ENCODE results near the gene TIMM17B.
A peak's percentile ranks its signal among the peaks of the same experiment; 100 is the strongest.

The TIMM17B gene

GRCh38 chrX:48919947-48920717 lies 22.6 kb upstream of the TIMM17B start:
- DNase-seq (ENCODE audit: extremely low spot score, insufficient read length, low read depth) (no peak), FAIRE-seq (peak; percentile 82)

- no peak for DNase-seq (ENCODE audit: extremely low spot score, insufficient read length, low read depth)
- no peak for FAIRE-seq
Measured at GRCh38 chrX:48919360-48919841, 21.8 kb upstream of the TIMM17B start.

DNA sequence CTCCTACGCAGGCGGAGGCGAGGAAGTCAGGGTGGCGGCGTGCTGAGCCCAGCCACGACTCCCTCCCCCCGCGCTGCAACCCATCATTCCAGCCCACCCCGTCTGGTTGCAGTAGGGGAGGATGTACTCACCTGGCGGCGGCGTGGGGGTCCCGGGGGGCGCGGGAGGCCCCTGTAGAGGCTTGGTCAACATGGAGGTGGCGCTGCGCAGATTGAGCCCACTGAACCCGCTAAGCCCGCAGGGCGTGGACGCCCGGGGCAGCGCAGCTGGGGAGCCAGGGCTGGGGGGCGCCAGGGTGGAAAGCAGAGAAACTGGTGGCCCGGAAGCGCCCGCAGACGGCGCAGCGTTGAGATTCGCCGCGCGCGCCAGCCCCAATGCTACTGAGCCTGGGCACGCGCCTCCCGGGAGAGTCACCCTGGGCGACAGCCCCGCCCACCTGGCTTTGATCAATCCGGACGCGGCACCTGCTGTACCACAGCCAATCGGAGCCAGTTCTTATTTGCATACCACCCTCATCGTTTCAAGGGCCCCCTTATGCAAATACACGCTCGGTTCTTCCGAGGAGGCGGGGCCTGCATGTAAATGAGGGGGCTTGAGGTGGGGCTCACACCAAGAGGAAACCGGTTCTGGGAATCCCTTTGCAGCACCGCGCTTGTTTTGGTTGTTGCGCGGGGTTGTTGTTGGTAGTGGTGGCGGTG lies 21.2 kb upstream of the TIMM17B start, which contains the start of gene PIM2:
Gene PIM2 (minus strand): TSS at position 382 of the 698 bp plus-strand sequence. CDS start 190 bp downstream, at position 192.
- FAIRE-seq (peak; percentile 100), DNase-seq (ENCODE audit: extremely low spot score, insufficient read length, low read depth) (peak; percentile 70)

GRCh38 chrX:48918301-48918642 lies 20.7 kb upstream of the TIMM17B start:
- DNase-seq (ENCODE audit: extremely low spot score, insufficient read length, low read depth) (no peak), FAIRE-seq (peak; percentile 12)

GRCh38 chrX:48917139-48918001 lies 19.8 kb upstream of the TIMM17B start:
- FAIRE-seq (peak; percentile 100), DNase-seq (ENCODE audit: extremely low spot score, insufficient read length, low read depth) (peak; percentile 54)

DNA sequence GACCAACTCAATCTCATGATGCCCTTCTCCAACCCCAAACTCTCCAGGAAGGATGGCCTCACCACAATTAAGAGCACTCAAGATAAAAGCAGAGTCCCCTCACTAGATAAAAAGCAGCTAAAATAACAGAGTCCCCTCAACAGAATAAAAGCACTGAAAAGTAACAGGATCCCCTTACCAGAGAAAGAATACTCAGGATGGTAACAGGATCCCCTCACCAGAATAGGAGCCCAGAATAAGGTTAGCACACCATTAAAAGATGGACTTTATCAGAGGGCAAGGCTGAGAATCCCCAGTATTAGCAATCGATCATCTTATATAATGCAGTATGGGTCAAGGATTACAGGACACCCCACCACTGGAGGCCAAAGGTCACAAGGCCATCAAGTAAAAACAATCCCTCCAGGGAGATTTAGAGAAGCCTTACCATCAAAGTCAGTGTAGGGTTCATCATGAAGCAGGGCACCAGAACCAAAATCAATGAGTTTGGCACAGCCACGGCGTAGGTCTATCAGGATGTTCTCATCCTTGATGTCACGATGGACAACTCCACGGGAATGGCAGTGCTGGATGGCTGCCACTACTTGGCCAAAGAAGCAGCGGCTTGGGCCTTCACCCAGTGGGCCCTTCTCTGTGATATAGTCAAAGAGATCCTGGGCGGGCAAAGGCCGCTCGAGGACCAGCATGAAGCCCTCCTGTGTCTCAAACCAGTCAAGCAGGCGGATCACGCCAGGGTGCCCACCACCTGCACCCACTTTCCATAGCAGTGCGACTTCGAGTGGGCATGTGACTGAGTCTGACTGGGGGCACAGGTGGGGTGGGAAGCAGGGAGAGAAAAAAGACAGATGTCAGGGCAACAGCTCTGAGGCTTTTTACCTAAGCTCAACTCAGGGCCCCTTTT lies 17.3 kb upstream of the TIMM17B start:
- no peak for FAIRE-seq
- no peak for DNase-seq (ENCODE audit: extremely low spot score, insufficient read length, low read depth)

GRCh38 chrX:48913605-48914366 lies 16.2 kb upstream of the TIMM17B start:
- DNase-seq (ENCODE audit: extremely low spot score, insufficient read length, low read depth) (no peak), FAIRE-seq (no peak)

DNA sequence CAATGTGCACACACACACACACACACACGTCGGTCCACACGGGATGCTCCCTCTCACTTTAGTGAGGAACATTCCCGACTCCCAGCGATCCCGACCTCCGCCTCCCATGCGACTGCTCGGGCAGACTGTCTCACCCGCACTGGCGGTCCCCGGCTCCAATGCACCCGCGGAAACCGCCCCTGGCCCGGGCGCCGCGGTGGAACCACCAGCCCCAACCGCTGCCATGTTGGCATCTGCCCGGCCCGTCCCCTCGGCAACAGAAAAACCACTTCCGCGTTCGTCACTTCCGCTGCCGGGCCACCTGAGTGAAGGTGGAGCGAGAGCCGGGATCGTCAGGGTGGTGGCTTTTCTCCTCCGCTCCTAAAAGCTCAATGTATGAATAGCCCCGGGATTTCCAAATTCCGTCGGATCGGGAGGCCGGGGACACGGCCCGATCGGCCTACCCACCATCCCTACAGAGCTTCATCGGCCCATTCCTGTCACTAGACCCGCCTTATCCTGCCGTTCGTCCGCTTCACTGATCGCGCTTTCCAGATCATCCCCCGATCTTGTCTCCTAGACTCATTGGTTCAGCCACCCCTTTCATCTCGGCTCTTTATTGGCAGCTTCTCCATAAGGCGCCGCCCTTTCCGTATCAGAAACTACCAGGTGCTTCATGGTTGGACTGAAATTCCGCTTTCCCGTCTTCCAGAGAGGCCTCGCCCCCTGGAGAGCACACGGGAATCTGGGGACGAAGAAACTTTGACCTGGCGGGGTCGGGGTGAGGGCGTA lies 14.0 kb upstream of the TIMM17B start, which contains the start of gene SLC35A2:
Gene SLC35A2 (minus strand): TSS at position 235 of the 771 bp plus-strand sequence. CDS start 10 bp downstream, at position 225.
- peak; percentile 91 for FAIRE-seq
- DNase-seq (ENCODE audit: extremely low spot score, insufficient read length, low read depth): no peak

GRCh38 chrX:48910926-48911411 lies 13.4 kb upstream of the TIMM17B start:
- DNase-seq (ENCODE audit: extremely low spot score, insufficient read length, low read depth) (no peak), FAIRE-seq (peak; percentile 72)

DNA sequence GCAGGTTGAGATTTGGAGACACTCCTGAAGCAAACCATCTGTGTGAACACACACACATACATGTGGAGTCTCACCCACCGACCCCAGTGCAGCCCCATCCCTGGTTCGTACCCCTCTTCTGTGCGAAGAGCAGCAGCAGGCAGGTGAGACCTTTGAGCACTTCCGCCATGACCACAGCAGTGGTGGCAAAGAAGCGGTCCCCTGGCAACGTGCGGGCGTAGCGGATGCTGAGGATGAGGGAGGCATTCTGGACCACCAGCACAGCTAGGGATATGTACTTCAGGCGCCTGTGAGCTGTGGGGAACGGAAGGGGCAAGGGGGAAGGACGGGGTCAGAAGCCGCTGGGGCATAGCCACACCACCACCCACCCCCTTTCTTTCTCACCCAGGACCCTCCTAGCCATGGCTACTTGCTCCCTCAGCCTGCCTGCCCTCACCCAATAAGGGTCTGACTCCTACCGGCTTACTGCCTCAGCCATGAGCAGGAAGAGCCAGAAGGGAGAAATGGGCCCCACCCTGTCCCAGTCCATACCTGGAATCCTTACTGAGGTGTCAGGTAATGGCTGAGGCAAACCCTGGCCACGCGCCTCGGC lies 12.2 kb upstream of the TIMM17B start:
- FAIRE-seq: no peak
- DNase-seq (ENCODE audit: extremely low spot score, insufficient read length, low read depth): no peak

DNA sequence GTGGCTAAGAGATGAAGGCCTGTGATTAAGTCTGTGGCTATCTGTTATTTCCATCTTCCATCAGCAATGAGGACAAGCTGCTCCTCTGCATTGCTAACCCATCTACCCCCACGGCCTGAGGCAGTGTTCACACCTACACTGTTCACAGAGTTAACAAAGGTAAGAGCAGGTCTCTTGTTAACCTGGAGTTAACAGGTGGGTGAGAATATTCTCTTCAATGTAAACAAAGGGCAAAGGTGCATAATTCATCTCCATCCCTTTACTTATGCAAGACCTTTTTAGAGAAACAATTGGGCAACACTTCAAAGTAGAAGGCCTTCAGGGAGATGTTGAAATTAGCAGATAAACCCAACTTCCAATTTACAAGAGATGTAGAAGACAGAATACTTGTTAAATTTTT lies 11.0 kb upstream of the TIMM17B start:
- FAIRE-seq (no peak), DNase-seq (ENCODE audit: extremely low spot score, insufficient read length, low read depth) (no peak)

DNA sequence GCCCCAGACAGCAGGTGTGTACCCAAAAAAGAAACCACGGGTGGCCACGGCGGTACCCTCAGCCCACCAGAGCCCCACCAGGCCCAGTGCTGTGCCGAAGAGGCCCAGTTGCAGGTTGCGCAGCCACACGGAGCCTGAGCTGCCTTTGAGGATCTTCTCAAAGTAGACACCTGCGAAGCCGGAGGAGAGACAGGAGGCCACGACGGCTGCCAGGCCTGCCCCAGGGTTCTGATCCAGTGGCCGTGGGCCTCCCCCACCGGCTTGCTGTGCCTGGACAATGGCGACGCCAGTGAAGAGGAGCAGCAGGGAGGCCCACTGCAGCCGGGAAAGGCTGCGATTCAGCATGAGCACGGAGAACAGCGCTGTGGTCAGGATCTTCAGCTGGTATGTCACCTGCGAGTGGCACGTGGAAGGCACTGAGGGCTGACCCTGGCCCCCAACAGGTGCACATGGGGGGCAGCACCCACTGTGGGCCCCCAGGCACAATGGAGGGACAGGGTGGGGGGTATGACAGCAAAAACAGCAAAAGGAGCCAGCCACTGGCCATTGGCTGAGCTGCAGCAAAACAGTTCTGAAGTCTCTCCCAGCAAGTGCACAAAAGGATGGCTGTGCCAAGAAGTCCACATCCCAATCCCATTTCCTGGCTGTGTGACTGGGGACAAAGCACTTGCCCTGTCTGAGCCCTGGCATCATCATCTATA lies 7.7 kb upstream of the TIMM17B start:
- no peak for FAIRE-seq
- DNase-seq (ENCODE audit: extremely low spot score, insufficient read length, low read depth): no peak

DNA sequence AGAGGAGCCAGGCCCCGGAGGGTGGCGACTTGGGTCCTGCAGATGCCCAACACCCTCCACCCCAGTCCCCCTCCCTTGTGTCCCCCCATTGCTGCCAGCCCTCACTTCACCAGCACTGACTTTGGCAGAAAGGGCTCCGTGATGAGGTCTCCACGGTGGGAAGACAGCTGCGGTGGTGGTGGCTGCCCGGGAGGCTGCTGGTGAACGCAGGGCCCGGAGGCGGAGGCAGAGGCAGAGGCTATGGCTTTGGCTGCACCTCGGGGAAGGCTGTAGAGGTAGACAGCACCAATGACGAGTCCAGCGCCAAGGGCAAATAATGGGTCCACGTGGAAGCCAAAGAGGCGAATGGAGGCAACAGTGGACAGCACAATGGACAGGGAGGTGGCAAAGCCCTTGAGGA lies 7.1 kb upstream of the TIMM17B start:
- no peak for FAIRE-seq
- no peak for DNase-seq (ENCODE audit: extremely low spot score, insufficient read length, low read depth)

DNA sequence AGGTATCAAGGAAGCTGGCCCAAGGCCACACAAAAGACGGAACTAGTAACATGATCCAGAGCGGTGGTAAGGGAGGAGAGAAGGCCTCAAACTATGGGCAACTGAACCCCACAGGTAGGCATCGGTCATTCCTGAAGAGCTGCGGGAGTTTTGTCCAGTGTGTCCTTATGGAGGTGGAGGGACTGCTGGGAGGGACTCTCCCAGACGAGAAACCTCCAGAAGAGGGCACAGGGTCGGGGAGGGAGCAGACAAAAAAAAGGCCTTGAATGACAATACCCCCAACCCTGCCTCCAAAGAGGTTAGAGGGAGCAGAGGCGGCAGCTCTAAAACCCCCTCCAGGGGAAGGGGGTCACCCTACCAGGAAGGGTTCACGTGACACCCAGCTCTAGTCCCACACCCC lies 6.6 kb upstream of the TIMM17B start:
- no peak for DNase-seq (ENCODE audit: extremely low spot score, insufficient read length, low read depth)
- FAIRE-seq: no peak

DNA sequence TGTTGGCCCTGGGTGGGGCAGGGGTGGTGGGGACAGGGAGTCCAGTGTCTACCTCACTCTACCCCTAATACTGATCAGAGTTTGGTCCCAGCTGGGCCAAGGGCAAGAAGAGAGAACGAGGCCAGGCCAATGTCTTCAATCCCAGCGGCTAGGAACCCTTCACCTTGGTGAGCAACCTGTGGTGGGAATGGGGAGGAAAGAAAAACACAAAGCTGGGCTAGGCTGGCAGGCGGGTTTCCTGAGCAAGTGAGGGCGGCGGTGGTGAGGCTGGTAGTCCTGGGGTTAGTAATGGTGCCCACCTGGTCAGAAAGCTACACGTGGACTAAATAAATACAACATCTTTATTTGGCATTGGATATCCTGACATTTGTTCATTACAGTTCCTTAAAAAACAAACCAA lies 5.7 kb upstream of the TIMM17B start:
- no peak for FAIRE-seq
- no peak for DNase-seq (ENCODE audit: extremely low spot score, insufficient read length, low read depth)

DNA sequence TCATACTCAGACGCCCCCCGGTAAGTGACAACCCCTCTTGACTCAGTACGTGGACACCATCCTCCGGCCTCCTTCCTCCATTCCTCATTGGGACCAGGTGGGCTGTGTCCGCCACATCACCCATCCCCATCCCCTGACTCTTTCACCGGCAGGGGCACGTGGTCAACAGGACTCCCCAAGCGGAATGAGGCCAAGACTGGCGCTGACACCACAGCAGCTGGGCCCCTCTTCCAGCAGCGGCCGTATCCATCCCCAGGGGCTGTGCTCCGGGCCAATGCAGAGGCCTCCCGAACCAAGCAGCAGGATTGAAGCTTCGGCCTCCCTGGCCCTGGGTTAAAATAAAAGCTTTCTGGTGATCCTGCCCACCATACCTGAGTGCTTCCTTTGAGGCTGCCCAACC lies 5.2 kb upstream of the TIMM17B start:
- FAIRE-seq: no peak
- DNase-seq (ENCODE audit: extremely low spot score, insufficient read length, low read depth): no peak

DNA sequence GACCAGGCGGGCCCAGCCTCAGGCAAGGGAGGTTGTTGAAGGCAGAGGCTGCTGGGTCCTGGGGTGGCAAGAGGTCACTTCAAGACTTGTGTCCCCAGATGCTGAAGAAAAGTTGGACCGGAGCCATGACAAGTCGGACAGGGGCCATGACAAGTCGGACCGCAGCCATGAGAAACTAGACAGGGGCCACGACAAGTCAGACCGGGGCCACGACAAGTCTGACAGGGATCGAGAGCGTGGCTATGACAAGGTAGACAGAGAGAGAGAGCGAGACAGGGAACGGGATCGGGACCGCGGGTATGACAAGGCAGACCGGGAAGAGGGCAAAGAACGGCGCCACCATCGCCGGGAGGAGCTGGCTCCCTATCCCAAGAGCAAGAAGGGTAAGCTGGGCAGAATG lies 4.6 kb upstream of the TIMM17B start:
- DNase-seq (ENCODE audit: extremely low spot score, insufficient read length, low read depth): no peak
- FAIRE-seq: no peak

Data from GM18507 (cell line).